GM19438 (cell line): ENCODE measurements around the gene PRKCH.
A peak's percentile ranks its signal among the peaks of the same experiment; 100 is the strongest.
"Not testable (repeated sequence)": the region's sequence is repeated elsewhere in the genome, so short reads cannot be mapped to it uniquely, and the experiment has no call there.

Experiments used
- ATAC-seq: cut with Tn5 transposase; IDR thresholded peaks from one replicate; pipeline ENCODE4 v1.9.1; 2021; ENCODE audit warnings: low read depth; ENCODE audit not compliant: unreplicated experiment

Gene PRKCH

DNA sequence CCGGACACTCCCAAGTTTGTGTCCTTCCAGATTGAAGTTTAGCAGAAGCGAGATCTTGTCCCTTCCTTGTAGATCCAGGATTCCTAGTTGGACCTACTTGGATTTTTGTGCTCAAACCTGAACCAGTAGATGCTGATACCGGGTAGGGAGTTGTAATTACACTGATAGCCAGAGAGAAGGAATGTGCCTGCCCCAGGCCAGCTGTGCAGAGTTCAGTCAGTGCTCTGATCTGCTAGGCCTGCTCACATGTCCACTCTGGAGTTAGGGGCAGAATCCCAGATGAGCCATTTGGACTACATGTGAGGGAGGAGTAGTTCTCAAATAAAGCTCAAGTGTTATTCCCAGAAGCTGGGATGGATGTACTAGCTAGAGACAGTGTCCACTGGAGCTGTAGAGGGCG, 65.7 kb downstream of the PRKCH start:
- ATAC-seq = no peak

DNA sequence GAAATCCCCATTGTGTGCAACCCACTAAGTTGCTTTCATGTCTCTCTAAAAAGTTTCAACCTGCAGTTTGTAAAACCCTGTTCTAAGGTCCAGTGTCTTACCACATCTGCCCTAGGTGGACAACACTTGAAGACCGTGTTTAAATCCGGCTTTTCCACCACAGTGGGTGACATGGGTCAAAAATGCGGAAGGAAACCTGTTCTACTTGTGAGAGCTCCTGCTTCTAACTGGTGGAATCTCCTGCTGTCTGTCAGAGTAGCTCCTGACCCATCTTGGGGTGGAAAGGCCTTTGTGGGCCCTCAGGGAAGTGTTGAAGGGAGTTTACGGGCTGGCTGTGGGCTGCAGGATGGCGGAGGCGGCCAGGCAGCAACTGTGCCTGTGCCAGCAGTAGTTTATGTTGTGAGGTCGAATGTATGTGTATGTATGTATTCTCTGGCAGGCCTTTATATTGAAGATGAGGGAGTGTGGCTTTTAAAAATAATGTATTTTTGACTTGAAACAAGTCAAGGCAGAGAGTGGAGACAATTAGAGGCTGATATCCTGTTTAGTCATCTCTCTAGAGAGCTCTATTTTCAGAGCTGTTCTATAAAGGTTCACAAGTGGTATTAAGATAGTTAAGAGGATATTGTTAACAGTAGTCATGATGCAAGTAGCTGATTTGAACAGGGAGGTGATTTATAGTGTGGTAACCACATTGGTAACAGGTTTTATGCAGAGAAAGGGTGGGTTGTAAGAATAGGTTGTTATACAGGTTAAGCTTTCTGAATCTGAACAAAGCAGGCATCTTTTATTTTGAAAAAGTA, 67.0 kb downstream of the PRKCH start:
- ATAC-seq = peak; percentile 49

GRCh38 chr14:61388976-61389576, 67.7 kb downstream of the PRKCH start:
- ATAC-seq = no peak

- ATAC-seq = no peak
Observed at GRCh38 chr14:61391119-61391518, 69.7 kb downstream of the PRKCH start.

- ATAC-seq = no peak
Observed at GRCh38 chr14:61392297-61392696, 70.9 kb downstream of the PRKCH start.

- ATAC-seq = no peak
Observed at GRCh38 chr14:61394542-61394941, 73.2 kb downstream of the PRKCH start.

DNA sequence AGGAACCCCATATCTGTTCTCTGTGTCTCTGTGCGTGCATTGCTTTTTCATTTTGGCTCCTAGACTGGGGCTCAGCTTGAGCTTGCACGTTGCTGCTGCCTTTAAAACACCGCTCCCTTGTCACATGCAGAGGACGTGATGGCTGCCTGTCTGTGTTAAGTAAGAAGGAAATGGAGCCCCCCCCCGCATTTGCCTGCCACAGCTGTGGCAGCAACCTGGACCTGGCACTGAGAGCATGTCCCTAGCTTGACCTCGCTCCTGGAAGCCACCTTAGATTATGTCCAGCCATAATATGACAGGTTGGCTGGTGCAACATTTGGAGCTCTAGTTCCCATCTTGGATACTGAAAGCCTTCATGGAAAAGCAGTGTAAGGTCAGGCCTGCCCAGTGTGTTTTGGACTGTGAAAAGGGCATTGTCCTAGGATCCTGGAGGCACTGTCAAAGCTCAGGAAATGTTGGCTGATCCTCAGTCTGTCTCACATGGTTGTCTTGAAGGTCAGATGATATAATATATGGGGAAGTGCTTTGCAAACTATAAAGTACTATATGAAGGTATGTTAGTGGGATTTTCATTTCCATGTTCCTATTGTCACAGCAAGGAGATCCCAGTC, 73.8 kb downstream of the PRKCH start:
- no peak for ATAC-seq

GRCh38 chr14:61396279-61396678, 74.9 kb downstream of the PRKCH start:
- ATAC-seq = no peak

DNA sequence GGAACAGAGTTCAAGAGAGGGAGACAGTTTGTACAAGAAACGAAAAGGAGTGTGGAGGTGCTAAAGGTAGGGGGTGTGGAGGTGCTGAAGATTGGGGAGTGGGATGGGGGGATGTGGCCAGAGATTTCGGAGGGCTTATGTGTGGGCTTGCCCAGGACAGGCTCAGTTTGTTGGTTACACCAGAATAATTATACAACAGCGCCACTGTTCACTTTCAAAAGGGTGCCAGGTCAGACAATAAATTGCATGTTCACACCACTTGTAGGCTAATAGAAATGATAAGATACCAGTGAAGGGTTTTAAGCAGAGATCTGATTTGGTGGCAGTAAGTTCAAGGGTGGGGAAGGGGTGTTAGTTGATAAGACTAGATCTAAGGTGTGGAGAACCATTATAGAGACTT, 75.3 kb downstream of the PRKCH start:
- no peak for ATAC-seq

GRCh38 chr14:61397615-61398014, 76.2 kb downstream of the PRKCH start:
- no peak for ATAC-seq

DNA sequence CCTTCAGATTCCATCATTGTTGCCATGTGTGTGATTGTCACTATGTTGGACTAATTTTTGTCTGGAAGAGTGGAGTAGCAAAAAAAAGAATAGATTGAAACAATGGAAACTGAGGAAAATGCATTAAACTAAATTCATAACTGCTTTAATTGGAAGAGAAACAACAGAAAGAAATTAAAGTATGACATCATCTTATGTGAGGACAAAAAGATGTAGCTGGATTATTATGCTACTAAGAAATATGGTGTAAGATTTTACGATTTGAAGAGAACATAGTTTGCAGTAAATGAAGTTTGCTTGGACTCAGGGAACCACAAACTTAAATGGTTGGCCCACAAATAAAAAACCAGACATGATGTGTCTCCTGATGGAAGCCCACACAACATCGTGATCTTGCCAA, 76.8 kb downstream of the PRKCH start:
- no peak for ATAC-seq

DNA sequence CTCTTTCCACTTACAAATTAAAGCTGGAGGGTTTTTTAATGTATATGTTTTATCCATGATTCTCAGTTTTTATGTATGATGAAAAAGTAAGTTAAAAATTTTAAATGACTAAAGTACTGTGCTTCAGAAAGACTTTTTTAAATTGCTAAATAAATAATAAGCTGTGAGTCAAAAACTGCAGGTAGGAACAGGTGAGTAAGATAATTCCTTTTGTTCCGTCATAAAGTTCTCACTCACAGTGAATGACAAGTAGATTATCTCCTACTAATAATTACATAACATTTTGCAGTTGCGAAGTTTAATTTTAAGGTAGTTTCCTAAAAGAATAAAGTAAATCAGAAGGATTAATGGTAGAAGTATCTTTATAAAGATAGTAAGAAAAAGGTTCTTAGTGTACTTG, 78.0 kb downstream of the PRKCH start:
- ATAC-seq = no peak

DNA sequence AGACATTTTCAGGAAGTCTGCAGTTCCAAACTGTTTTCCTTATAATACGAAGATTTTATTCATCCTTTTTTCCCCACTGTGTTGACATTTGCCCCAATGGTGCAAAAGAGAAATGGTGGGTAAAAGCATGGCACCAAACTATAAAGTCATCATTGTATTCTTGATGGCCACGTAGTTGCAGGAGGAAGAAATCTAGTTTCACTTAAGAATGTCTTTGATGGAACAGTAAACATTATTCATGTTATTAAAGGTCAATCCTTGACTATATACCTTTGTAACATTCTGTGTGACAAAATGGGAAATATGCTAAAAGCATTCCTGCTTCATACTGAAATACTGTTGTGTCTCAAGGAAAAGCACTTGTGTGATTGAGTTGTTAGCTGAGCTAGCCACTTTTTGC, 80.1 kb downstream of the PRKCH start:
- no peak for ATAC-seq

GRCh38 chr14:61403411-61403810, 82.0 kb downstream of the PRKCH start:
- ATAC-seq = no peak

DNA sequence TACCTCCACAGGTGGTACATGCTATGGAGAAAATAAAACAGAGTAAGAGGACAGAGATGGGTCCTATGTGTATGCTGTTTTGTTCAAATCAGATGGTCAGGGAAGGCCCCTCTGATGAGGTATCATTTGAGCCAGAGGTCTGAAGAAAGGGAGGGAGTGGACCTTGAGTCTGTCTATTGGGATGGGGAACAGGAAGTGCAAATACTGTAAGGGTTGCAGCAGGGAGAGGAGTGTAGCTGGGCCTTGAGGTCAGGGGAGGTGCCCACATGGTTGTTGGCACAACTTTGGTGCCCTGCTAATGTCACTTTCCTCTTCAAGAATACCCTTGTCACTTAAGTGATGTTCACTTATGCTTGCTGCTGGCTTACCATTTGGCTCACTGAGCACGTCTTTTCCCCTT, 83.3 kb downstream of the PRKCH start:
- no peak for ATAC-seq

GRCh38 chr14:61406198-61406597, 84.8 kb downstream of the PRKCH start:
- no peak for ATAC-seq

DNA sequence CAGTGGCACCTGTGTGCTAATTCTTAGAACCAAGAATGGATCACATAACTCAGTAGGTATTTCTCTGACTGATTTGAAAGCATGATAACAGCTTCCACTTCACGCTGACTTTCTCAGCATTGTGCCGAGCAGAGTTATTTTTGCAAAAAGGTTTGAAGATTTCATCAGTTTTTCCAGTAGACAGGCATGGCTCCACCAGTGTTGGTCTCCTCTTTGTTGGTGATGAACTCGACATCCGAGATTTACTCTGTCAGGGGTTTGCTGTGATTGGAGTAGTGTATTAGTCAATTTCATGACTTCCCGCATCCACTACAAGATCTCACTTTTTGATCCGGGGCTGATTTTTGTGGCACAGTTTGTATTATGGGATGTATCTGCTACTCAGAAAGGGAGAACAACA, 85.3 kb downstream of the PRKCH start:
- no peak for ATAC-seq

GRCh38 chr14:61408498-61408897, 87.1 kb downstream of the PRKCH start:
- ATAC-seq = no peak

GRCh38 chr14:61409782-61410181, 88.4 kb downstream of the PRKCH start:
- no peak for ATAC-seq

DNA sequence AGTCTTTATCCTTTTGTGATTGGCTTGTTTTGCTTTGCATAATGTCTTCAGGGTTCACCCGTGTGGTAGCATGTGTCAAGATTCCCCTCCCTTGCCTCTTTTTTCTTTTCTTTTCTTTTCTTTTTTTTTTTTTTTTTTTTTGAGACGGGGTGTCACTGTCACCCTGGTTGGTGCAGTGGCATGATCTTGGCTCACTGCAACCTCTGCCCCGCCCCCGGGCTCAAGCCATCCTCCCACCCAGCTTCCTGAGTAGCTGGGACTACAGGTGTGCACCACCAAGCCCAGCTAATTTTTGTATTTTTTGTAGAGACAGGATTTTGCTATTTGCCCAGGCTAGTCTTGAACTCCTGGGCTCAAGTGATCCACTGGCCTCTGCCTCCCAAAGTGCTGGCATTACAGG, 94.6 kb downstream of the PRKCH start:
- not testable (repeated sequence) for ATAC-seq

GRCh38 chr14:61416591-61416990, 95.2 kb downstream of the PRKCH start:
- no peak for ATAC-seq

DNA sequence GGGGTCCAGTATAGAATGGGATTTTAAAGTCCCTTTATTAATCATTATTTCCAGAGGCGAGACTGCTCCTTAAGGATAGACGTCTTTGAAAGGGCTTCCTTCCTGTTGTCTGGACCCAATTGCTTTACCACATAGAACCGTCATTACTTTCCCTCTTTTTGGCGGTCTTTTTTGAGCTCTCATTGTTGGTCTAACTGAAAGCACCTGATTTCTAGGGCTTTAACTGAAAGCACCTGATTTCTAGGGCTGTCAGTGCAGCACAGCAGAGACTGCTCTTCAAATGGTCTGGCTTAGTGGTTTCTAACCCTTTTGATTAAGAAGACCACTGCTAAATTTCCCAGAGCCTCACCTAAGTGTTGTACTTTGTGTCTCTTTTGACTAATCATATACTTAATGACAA, 95.8 kb downstream of the PRKCH start:
- ATAC-seq = no peak
